NCI-H524 treated with DMSO at 0.1 percent for 48 hours (cell line): Measurements from ENCODE around the gene DCHS2.
"Not testable (repeated sequence)": the region's sequence is repeated elsewhere in the genome, so short reads cannot be mapped to it uniquely, and the experiment has no call there.

Source experiments
- DNase-seq: peaks from one replicate; lab custom pipeline; 2025; lab: John Stamatoyannopoulos, UW

The DCHS2 gene

DNA sequence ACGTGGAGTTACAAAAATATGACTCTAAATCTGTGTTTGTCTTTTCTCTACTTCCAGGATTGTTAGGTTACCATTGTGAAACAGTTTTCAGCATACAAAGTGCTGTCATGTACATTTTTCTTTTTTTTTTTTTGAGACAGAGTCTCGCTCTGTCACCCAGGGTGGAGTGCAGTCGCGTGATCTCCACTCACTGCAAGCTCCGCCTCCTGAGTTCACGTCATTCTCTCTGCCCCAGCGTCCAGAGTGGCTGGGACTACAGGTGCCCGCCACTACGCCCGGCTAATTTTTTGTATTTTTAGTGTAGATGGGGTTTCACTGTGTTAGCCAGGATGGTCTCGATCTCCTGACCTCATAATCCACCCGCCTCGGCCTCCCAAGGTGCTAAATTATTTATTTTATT lies 274.2 kb downstream of the DCHS2 start:
- DNase-seq: not testable (repeated sequence)

- no peak for DNase-seq
Measured at GRCh38 chr4:154211506-154211905, 280.1 kb downstream of the DCHS2 start.

- DNase-seq: no peak
Measured at GRCh38 chr4:154208424-154208823, 283.2 kb downstream of the DCHS2 start.

DNA sequence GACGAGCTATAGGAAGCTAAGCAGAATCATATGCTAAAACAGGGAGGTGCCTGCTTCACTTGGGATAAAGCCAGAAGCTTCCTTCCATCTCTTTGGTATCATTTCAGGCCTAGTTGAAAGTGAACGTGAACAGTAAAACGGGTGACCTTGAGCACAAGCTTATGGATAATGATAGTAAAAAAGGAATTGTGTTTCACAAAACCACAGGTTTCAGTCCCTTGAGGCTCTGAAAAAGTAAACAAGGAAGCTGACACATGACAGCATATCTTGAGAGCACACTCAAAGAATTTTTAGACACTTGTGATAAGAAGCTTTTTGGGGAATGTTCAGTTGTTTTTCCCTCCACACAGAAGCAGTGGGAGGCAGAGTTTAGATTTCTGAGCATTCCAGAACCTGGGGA lies 286.1 kb downstream of the DCHS2 start:
- DNase-seq: no peak

GRCh38 chr4:154194649-154195048 lies 296.9 kb downstream of the DCHS2 start:
- DNase-seq: no peak

DNA sequence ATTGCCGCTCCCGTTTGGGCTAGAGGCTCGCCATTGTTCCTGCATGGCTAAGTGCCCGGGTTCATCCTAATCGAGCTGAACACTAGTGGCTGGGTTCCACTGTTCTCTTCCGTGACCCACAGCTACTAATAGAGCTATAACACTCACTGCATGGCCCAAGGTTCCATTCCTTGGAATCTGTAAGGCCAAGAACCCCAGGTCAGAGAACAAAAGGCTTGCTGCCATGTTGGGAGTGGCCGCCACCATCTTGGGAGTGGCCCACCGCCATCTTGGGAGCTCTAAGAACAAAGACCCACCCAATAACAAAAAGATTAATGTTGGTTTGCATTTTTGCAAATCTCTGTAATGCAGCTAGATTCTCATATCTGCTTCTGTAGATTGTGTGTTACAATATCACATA lies 299.0 kb downstream of the DCHS2 start:
- DNase-seq: no peak

DNA sequence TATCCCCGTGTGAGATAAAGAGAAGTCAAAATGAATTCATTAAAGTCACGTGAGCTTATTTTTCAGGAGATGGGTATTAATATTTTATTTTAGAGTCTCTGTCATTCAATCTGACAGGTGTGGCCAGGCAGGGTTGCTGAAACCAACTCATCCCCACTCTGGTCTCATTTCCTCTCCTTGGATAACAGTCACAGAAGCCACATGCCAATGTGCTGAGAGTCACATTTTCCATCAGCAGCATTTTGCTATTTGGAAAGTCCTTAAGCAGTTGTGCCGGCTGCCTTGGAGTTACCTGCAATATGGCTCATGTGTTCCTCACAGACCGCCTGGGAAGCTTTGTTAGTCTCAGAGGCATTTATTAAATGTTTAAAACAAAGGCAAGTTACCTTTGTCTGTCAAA lies 302.3 kb downstream of the DCHS2 start:
- DNase-seq: no peak

DNA sequence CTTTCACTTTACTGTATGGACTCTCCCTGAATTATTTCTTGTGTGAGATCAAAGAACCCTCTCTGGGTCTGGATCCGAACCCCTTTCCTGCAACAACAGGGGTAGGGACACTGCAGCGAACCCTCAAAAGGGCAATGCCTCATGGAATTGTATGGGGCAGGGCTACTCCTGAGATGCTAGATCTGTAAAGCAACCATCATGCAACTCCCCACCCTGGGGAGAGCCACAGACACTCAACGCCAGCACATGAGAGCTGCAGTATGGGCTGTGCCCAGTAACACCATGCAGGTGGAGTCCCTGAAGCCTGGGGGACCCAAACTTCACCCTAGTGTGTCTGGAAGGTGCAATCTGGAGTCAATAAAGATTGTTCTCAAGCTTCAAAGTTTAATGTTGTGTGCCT lies 304.7 kb downstream of the DCHS2 start:
- DNase-seq: no peak

- DNase-seq: no peak
Measured at GRCh38 chr4:154186035-154186434, 305.6 kb downstream of the DCHS2 start.

- DNase-seq: no peak
Measured at GRCh38 chr4:154184238-154184637, 307.4 kb downstream of the DCHS2 start.

DNA sequence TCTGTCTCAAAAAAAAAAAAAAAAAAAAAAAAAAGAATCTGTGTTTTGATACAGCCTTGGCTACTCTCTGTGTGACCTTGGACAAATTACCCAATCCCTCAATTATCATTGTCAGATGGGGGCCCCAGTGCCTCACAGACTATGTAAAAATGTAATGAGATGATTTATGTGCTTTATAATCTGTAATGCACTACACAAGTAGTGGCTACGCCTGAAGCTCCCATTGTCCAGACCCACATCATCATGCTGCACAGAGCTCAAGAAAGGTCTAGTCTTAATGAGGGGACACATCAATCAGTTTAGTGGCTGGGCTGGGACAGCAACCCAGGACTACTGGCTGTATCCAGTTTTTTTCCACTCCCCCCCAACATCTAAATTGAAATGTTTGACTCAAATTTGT lies 308.3 kb downstream of the DCHS2 start:
- no peak for DNase-seq
